H9 (cell line): ENCODE results near the gene FNDC3B. TPM values are rescaled to one million over a fixed set of nuclear protein-coding genes. Genes with fewer than 3 reads are reported as not detected.

Source experiments
- DNase-seq: peaks from one replicate; pipeline ENCODE4 v3.0.0-alpha.2; 2017
- H2AFZ ChIP-seq: one replicate; pipeline ENCODE4 v1.6.1; 2013; ENCODE audit warnings: mild to moderate bottlenecking, low read length, control low read depth, moderate library complexity
- H2AK5ac ChIP-seq: 2 replicates; pipeline ENCODE4 v1.6.1; 2013; ENCODE audit warnings: low read length, control low read depth, mixed read lengths; ENCODE audit not compliant: insufficient read length
- H2BK120ac ChIP-seq: one replicate; pipeline ENCODE4 v1.6.1; 2013; ENCODE audit warnings: low read depth, mild to moderate bottlenecking, low read length, control low read depth, inconsistent platforms; ENCODE audit not compliant: poor library complexity, severe bottlenecking
- H2BK12ac ChIP-seq: 2 replicates; pipeline ENCODE4 v1.6.1; 2013; ENCODE audit warnings: low read length, control low read depth, mixed read lengths, low read depth; ENCODE audit not compliant: insufficient read length
- H2BK15ac ChIP-seq: 2 replicates; pipeline ENCODE4 v1.6.1; 2013; ENCODE audit warnings: low read depth, low read length, control low read depth
- H2BK20ac ChIP-seq: one replicate; pipeline ENCODE4 v1.6.1; 2013; ENCODE audit warnings: low read depth, mild to moderate bottlenecking, low read length, control low read depth, inconsistent platforms; ENCODE audit not compliant: poor library complexity, severe bottlenecking
- H2BK5ac ChIP-seq: 2 replicates; pipeline ENCODE4 v1.6.1; 2013; ENCODE audit warnings: low read length, control low read depth, mixed read lengths; ENCODE audit not compliant: insufficient read length
- H3K14ac ChIP-seq: 2 replicates; pipeline ENCODE4 v1.6.1; 2013; ENCODE audit warnings: low read length, control low read depth; ENCODE audit not compliant: insufficient read depth
- H3K18ac ChIP-seq: 2 replicates; pipeline ENCODE4 v1.6.1; 2013; ENCODE audit warnings: low read depth, mild to moderate bottlenecking, mixed read lengths, low read length, control low read depth; ENCODE audit not compliant: insufficient read length
- H3K23ac ChIP-seq: 2 replicates; pipeline ENCODE4 v1.6.1; 2013; ENCODE audit warnings: low read length, control low read depth, mixed read lengths, low read depth; ENCODE audit not compliant: insufficient read length
- H3K23me2 ChIP-seq: 2 replicates; pipeline ENCODE4 v1.6.1; 2013; ENCODE audit warnings: low read depth, mild to moderate bottlenecking, mixed read lengths, low read length, control low read depth; ENCODE audit not compliant: insufficient read length, poor library complexity, severe bottlenecking
- H3K27ac ChIP-seq: 2 replicates; pipeline ENCODE4 v1.5.1; 2013; ENCODE audit warnings: low read length, control low read depth, mixed read lengths, low read depth; ENCODE audit not compliant: insufficient read length
- H3K27me3 ChIP-seq: 2 replicates; pipeline ENCODE4 v1.6.1; 2013; ENCODE audit warnings: low read length, control low read depth, inconsistent platforms; ENCODE audit not compliant: insufficient read depth
- H3K4ac ChIP-seq: 2 replicates; pipeline ENCODE4 v1.6.1; 2013; ENCODE audit warnings: low read depth, mild to moderate bottlenecking, control low read depth, inconsistent platforms, low read length, moderate library complexity
- H3K4me1 ChIP-seq: 2 replicates; pipeline ENCODE4 v1.6.1; 2013; ENCODE audit warnings: low read length, control low read depth, inconsistent platforms; ENCODE audit not compliant: insufficient read depth
- H3K4me2 ChIP-seq: 2 replicates; pipeline ENCODE4 v1.6.1; 2013; ENCODE audit warnings: low read length, control low read depth, mixed read lengths; ENCODE audit not compliant: insufficient read length, insufficient read depth
- H3K56ac ChIP-seq: 2 replicates; pipeline ENCODE4 v1.6.1; 2013; ENCODE audit warnings: low read depth, mild to moderate bottlenecking, mixed read lengths, low read length, control low read depth; ENCODE audit not compliant: insufficient read length
- H3K79me1 ChIP-seq: 2 replicates; pipeline ENCODE4 v1.6.1; 2013; ENCODE audit warnings: low read depth, mild to moderate bottlenecking, moderate library complexity, low read length, control low read depth, inconsistent platforms; ENCODE audit not compliant: insufficient read depth, poor library complexity, severe bottlenecking
- H3K79me2 ChIP-seq: 2 replicates; pipeline ENCODE4 v1.6.1; 2013; ENCODE audit warnings: low read length, control low read depth, inconsistent platforms; ENCODE audit not compliant: insufficient read depth
- H3K9ac ChIP-seq: 2 replicates; pipeline ENCODE4 v1.6.1; 2013; ENCODE audit warnings: low read length, control low read depth, mixed read lengths; ENCODE audit not compliant: insufficient read length; ENCODE audit errors: extremely low read depth
- H3K9me3 ChIP-seq: one replicate; pipeline ENCODE4 v1.6.1; 2013; ENCODE audit warnings: low read depth, low read length, inconsistent platforms; ENCODE audit not compliant: control insufficient read depth
- H3T11ph ChIP-seq: one replicate; pipeline ENCODE4 v1.6.1; 2013; ENCODE audit warnings: mild to moderate bottlenecking, low read length, control low read depth, inconsistent platforms
- H4K20me1 ChIP-seq: one replicate; pipeline ENCODE4 v1.6.1; 2013; ENCODE audit not compliant: control insufficient read depth, insufficient read length, insufficient read depth
- H4K5ac ChIP-seq: 2 replicates; pipeline ENCODE4 v1.6.1; 2013; ENCODE audit warnings: low read depth, mild to moderate bottlenecking, mixed read lengths, low read length, control low read depth; ENCODE audit not compliant: insufficient read length
- H4K8ac ChIP-seq: replicated peaks from 2 replicates; pipeline ENCODE4 v1.6.1; 2013; ENCODE audit warnings: low read length, control low read depth, mixed read lengths, low read depth; ENCODE audit not compliant: insufficient read length
- H4K91ac ChIP-seq: 2 replicates; pipeline ENCODE4 v1.6.1; 2013; ENCODE audit warnings: low read depth, mild to moderate bottlenecking, moderate library complexity, mixed read lengths, low read length, control low read depth; ENCODE audit not compliant: insufficient read length
- H3K27ac Mint-ChIP-seq, 3 experiments: 2 replicates in 2 of 3; 3 replicates in 1 of 3; pipeline ENCODE4 v1.8.0; 2020 to 2021; ENCODE audit warnings: mixed read lengths in 3 of 3, mild to moderate bottlenecking in 1 of 3, moderate library complexity in 1 of 3
- H3K27me3 Mint-ChIP-seq: 2 replicates; pipeline ENCODE4 v1.8.0; 2021; ENCODE audit warnings: low read depth, mild to moderate bottlenecking, moderate library complexity, mixed read lengths
- H3K36me3 Mint-ChIP-seq, 3 experiments: 2 replicates in 2 of 3; 3 replicates in 1 of 3; pipeline ENCODE4 v1.8.0; 2020 to 2021; ENCODE audit warnings: low read depth in 3 of 3, mixed read lengths in 3 of 3; ENCODE audit not compliant: insufficient read depth in 1 of 3
- H3K4me1 Mint-ChIP-seq, 2 experiments: 2 replicates each; pipeline ENCODE4 v1.8.0; 2020; ENCODE audit warnings: mixed read lengths in 2 of 2
- H3K4me3 Mint-ChIP-seq, 2 experiments: 2 replicates in 1 of 2; 3 replicates in 1 of 2; pipeline ENCODE4 v1.8.0; 2020 to 2021; ENCODE audit warnings: mild to moderate bottlenecking in 2 of 2, mixed read lengths in 2 of 2, moderate library complexity in 1 of 2
- H3K9me3 Mint-ChIP-seq, 2 experiments: 2 replicates in 1 of 2; 3 replicates in 1 of 2; pipeline ENCODE4 v1.8.0; 2020; ENCODE audit warnings: mild to moderate bottlenecking in 2 of 2, mixed read lengths in 2 of 2, moderate library complexity in 1 of 2
- WGBS: extraction: QIAGEN DNeasy Blood & Tissue Kit; methylation state at CpG from one replicate; pipeline ENCODE4 v1.1.7; 2013; ENCODE audit warnings: missing lambda C conversion rate, low lambda C conversion rate, mixed read lengths; ENCODE audit not compliant: insufficient read length; ENCODE audit errors: extremely low coverage; 5-methylcytosine and 5-hydroxymethylcytosine counted together
- total RNA-seq: library from RNA; stranded (reverse); gene quantifications from 2 replicates; pipeline ENCODE4 v1.2.1, GENCODE V29; 2021
- TF ChIP-seq, protein P1 (sequence below): fragments of 200-600 bp; sonication (generic); conservative IDR thresholded peaks from 3 replicates; pipeline ENCODE4 v1.8.0; 2021; ENCODE audit warnings: antibody characterized with exemption, mild to moderate bottlenecking

Gene FNDC3B
- total RNA-seq, 1 experiment from 2014 or later: 43.8 TPM

DNA sequence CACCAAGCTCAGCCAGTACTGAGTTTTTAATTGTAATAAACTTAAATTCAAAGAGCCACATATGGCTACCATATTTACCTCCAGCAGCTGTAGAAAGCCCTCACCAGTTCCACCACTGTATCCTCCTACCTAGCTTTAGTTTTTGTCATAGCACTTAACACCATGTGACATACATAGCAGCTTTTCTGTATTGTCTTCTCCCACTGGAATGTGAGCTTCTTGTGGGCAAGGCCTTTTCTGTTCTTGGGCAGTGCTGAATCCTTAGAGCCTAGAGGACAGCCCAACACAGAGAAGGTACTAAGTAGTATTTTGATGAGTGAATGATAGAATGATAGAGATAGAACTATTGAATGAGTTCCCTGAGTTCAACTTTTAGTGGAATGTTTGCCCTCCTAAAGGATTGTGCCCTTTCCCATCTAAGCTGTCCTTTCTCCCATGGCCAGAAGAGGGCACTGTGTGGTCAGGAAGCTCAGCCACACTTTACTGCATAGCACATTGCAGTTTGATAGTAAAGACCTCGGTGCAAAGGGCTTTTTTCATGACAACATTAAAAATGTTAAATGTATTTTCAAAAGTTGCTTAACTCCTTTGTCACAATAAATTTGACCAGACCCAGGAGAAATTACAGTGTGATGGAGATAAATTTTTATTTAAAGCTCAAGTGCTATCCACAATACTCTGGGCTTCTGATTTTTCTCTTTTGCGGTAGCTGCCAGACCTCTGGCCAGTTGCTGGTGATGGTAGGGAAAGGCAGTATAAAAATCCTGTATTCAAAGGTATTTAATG lies 293.1 kb downstream of the FNDC3B start:
- Histone ChIP-seq H3K23me2 (no peaks in the 10 kb centered on the region), H2BK12ac (no peak overlapping the region), H3K18ac (no peak overlapping the region), H2BK15ac (no peak overlapping the region), H3K27me3 (no peaks in the 10 kb centered on the region), H4K8ac (no peak overlapping the region), H3K23ac (no peak overlapping the region), H3K4me2 (no peak overlapping the region), H3K9ac (no peak overlapping the region), H4K91ac (no peak overlapping the region), H3K79me1 (no peaks in the 10 kb centered on the region), H2BK5ac (no peak overlapping the region), H2AK5ac (no peak overlapping the region), H3K79me2 (no peaks in the 10 kb centered on the region), H3K56ac (no peak overlapping the region), H2BK20ac (no peak overlapping the region), H3K4ac (no peak overlapping the region), H3K14ac (no peak overlapping the region), H3K9me3 (no peaks in the 10 kb centered on the region), H3K4me1 (no peaks in the 10 kb centered on the region), H4K5ac (no peak overlapping the region), H4K20me1 (no peaks in the 10 kb centered on the region), H3T11ph (no peak overlapping the region), H2BK120ac (no peak overlapping the region), H3K27ac (no peak overlapping the region), H2AFZ (no peak overlapping the region)
- H3K4me1 Mint-ChIP-seq: peaks cover 2% of the 10 kb centered on the region in 2 experiments; a peak in 2 of 4 replicates
- peak; percentile 67 for DNase-seq
- TF ChIP-seq, protein P1, sequence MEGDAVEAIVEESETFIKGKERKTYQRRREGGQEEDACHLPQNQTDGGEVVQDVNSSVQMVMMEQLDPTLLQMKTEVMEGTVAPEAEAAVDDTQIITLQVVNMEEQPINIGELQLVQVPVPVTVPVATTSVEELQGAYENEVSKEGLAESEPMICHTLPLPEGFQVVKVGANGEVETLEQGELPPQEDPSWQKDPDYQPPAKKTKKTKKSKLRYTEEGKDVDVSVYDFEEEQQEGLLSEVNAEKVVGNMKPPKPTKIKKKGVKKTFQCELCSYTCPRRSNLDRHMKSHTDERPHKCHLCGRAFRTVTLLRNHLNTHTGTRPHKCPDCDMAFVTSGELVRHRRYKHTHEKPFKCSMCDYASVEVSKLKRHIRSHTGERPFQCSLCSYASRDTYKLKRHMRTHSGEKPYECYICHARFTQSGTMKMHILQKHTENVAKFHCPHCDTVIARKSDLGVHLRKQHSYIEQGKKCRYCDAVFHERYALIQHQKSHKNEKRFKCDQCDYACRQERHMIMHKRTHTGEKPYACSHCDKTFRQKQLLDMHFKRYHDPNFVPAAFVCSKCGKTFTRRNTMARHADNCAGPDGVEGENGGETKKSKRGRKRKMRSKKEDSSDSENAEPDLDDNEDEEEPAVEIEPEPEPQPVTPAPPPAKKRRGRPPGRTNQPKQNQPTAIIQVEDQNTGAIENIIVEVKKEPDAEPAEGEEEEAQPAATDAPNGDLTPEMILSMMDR: peak; percentile 90
- H3K27me3 Mint-ChIP-seq: no peaks in the 10 kb centered on the region
- H3K27ac Mint-ChIP-seq: peak overlapping the region in 2 of 3 experiments; percentile 47 to 90; a peak in 2 of 7 replicates
- no CpG with 5 or more reads among the region's 2 CpGs for WGBS
- no peak overlapping the region for H3K4me3 Mint-ChIP-seq
- H3K36me3 Mint-ChIP-seq: peaks cover 25 to 48% (median 41%) of the 10 kb centered on the region in 3 experiments
- H3K9me3 Mint-ChIP-seq: no peaks in the 10 kb centered on the region
